GM12891 (cell line): Measurements from ENCODE around the gene ZSWIM5.

Experiments used
- PAX5 ChIP-seq: IDR thresholded peaks from 2 replicates; pipeline ENCODE4 v1.6.1; 2011; ENCODE audit warnings: low read length, moderate library complexity, mild to moderate bottlenecking; ENCODE audit not compliant: insufficient read depth, severe bottlenecking
- POLR2A ChIP-seq: IDR thresholded peaks from 2 replicates; pipeline ENCODE4 v1.6.1; 2011; ENCODE audit warnings: low read depth, low read length, control low read depth
- POLR2AphosphoS5 ChIP-seq: IDR thresholded peaks from 2 replicates; pipeline ENCODE4 v1.6.1; 2011; ENCODE audit warnings: low read depth, low read length, control low read depth
- POU2F2 ChIP-seq: IDR thresholded peaks from 2 replicates; pipeline ENCODE4 v1.6.1; 2011; ENCODE audit warnings: low read depth, mild to moderate bottlenecking, control low read depth, low read length, moderate library complexity
- SPI1 ChIP-seq: IDR thresholded peaks from 2 replicates; pipeline ENCODE4 v1.6.1; 2011; ENCODE audit warnings: low read depth, low read length, control low read depth
- TAF1 ChIP-seq: IDR thresholded peaks from 2 replicates; pipeline ENCODE4 v1.6.1; 2011; ENCODE audit warnings: low read depth, low read length, control low read depth

DNA sequence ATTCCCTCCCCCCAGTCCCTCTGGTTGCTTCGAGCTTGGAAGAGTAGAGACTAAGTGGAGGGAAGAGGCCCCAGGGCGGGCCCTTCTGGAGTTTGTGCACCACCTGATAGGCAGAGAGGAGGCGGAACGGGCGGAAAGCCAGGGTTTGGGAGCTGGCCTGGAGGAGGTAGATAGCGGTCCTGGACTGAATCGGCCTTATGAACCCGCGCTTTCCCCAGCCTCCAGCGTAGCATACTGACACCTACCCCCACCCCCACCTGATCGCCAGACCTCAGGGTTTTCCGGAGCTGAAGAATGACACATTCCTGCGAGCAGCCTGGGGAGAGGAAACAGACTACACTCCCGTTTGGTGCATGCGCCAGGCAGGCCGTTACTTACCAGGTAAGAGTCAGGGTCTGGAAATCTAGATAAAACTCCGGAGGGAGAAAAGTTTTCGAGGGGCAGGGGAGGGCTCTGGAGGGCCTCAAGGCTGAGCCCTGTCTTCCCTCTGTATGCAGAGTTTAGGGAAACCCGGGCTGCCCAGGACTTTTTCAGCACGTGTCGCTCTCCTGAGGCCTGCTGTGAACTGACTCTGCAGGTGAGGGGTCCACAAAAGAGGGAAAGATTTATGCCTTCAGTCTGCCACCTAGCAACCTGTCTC is 193.6 kb downstream of the ZSWIM5 start:
- no peak for TF ChIP-seq POLR2AphosphoS5
- no peak for TF ChIP-seq POLR2A
- no peak for TF ChIP-seq TAF1
- TF ChIP-seq SPI1: no peak
- TF ChIP-seq POU2F2: no peak
- no peak for TF ChIP-seq PAX5
